Keratinocyte (primary cell): ENCODE data around the gene OR7A10. TPM values are rescaled to one million over a fixed set of nuclear protein-coding genes. Genes with fewer than 3 reads are reported as not detected.

Experiments
- DNase-seq: peaks from one replicate; pipeline ENCODE4 v3.0.0-alpha.2; 2011; ENCODE audit warnings: low read depth, missing footprints, low spot score
- FAIRE-seq: peaks from 2 replicates; lab custom pipeline; 2011; peaks lifted over from hg19 to GRCh38; lab: Jason Lieb, UNC
- H2AFZ ChIP-seq: 2 replicates; pipeline ENCODE4 v1.6.0; 2012; ENCODE audit warnings: low read length, control low read depth, inconsistent platforms; ENCODE audit not compliant: control insufficient read depth
- H3K27ac ChIP-seq: 2 replicates; pipeline ENCODE4 v1.5.1; 2011; ENCODE audit warnings: low read length; ENCODE audit not compliant: control insufficient read depth, insufficient read depth
- H3K27me3 ChIP-seq: 3 replicates; pipeline ENCODE4 v1.6.0; 2011; ENCODE audit warnings: low read length; ENCODE audit not compliant: control insufficient read depth, insufficient read depth; ENCODE audit errors: extremely low read depth
- H3K36me3 ChIP-seq, 2 experiments: 2 replicates in 1 of 2; 3 replicates in 1 of 2; pipeline ENCODE4 v1.5.1; 2011; ENCODE audit warnings: low read length in 2 of 2, mild to moderate bottlenecking in 1 of 2; ENCODE audit not compliant: control insufficient read depth in 2 of 2, insufficient read depth in 2 of 2; ENCODE audit errors: extremely low read depth in 1 of 2
- H3K4me1 ChIP-seq: 3 replicates; pipeline ENCODE4 v1.5.1; 2011; ENCODE audit warnings: low read length; ENCODE audit not compliant: control insufficient read depth, insufficient read depth; ENCODE audit errors: extremely low read depth
- H3K4me2 ChIP-seq: 3 replicates; pipeline ENCODE4 v1.6.0; 2011; ENCODE audit warnings: low read depth, low read length; ENCODE audit not compliant: control insufficient read depth, insufficient read depth; ENCODE audit errors: extremely low read depth
- H3K4me3 ChIP-seq, 3 experiments: fragments of 200-600 bp in 1 of 3; sonication (generic) in 1 of 3; 2 replicates in 2 of 3; 3 replicates in 1 of 3; pipeline ENCODE4 v1.5.1; 2011 to 2016; ENCODE audit warnings: low read length in 3 of 3, mild to moderate bottlenecking in 3 of 3, control low read depth in 2 of 3, inconsistent platforms in 1 of 3, low read depth in 1 of 3, mixed read lengths in 1 of 3, mixed run types in 1 of 3, moderate library complexity in 1 of 3; ENCODE audit not compliant: control insufficient read depth in 2 of 3, insufficient read depth in 2 of 3; ENCODE audit errors: extremely low read depth in 1 of 3
- H3K79me2 ChIP-seq: 2 replicates; pipeline ENCODE4 v1.6.0; 2012; ENCODE audit warnings: low read length; ENCODE audit not compliant: control insufficient read depth, insufficient read depth
- H3K9ac ChIP-seq: 3 replicates; pipeline ENCODE4 v1.6.0; 2011; ENCODE audit warnings: low read length; ENCODE audit not compliant: control insufficient read depth, insufficient read depth; ENCODE audit errors: extremely low read depth
- H3K9me1 ChIP-seq: 3 replicates; pipeline ENCODE4 v1.6.0; 2011; ENCODE audit warnings: low read length; ENCODE audit not compliant: control insufficient read depth, insufficient read depth; ENCODE audit errors: extremely low read depth
- H3K9me3 ChIP-seq: 2 replicates; pipeline ENCODE4 v1.5.1; 2012; ENCODE audit warnings: low read depth, low read length; ENCODE audit not compliant: control insufficient read depth
- H4K20me1 ChIP-seq: 3 replicates; pipeline ENCODE4 v1.6.0; 2011; ENCODE audit warnings: low read length; ENCODE audit not compliant: control insufficient read depth, insufficient read depth; ENCODE audit errors: extremely low read depth
- CTCF ChIP-seq, 3 experiments: IDR thresholded peaks in 1 of 3; conservative IDR thresholded peaks in 1 of 3; optimal IDR thresholded peaks in 1 of 3; 2 replicates in 2 of 3; 3 replicates in 1 of 3; pipeline versions ENCODE3 to v1.5.1; 2011; ENCODE audit warnings: low read length in 3 of 3, mild to moderate bottlenecking in 3 of 3, moderate library complexity in 2 of 3, control low read depth in 1 of 3, inconsistent platforms in 1 of 3; ENCODE audit not compliant: insufficient read depth in 2 of 3; ENCODE audit errors: extremely low read depth in 1 of 3
- EZH2 ChIP-seq: IDR thresholded peaks from one replicate; pipeline ENCODE4 v1.6.1; 2012; ENCODE audit warnings: inconsistent platforms, mild to moderate bottlenecking, low read length, moderate library complexity
- dilution Hi-C: fragments of 300-500 bp; cut with MboI; formaldehyde crosslinking; loops from one replicate; pipeline ENCODE4 v1.7.0; 2020; ENCODE audit warnings: low sequenced_read_pairs; ENCODE audit not compliant: extremely low pct_ligation_motif_present
- polyA plus RNA-seq, 5 experiments: library from polyadenylated mRNA; depleted of rRNA in 3 of 5; stranded (reverse) in 3 of 5; stranded (forward) in 1 of 5; unstranded in 1 of 5; fragments of >200 nt; gene quantifications; 1 replicate in 1 of 5; 2 replicates in 3 of 5; 3 replicates in 1 of 5; pipeline versions ENCODE4 v1.2.1 to v1.2.3, GENCODE V29; 2011 to 2012; ENCODE audit warnings: missing spikeins in 2 of 5, low read depth in 1 of 5, low replicate concordance in 1 of 5

The OR7A10 gene
- polyA plus RNA-seq, 1 donor (not counting 4 experiments of a cell fraction or from before 2014, with no cell fraction given), result not detected

GRCh38 chr19:14843578-14843977, 5.1 kb downstream of the OR7A10 start:
- Histone ChIP-seq H3K4me2 (no peak overlapping the region), H3K9me3 (no peaks in the 10 kb centered on the region), H2AFZ (no peak overlapping the region), H3K36me3 (no peaks in the 10 kb centered on the region), H3K4me1 (no peaks in the 10 kb centered on the region), H3K4me3 (no peak overlapping the region), H3K27me3 (no peaks in the 10 kb centered on the region), H3K9ac (no peak overlapping the region), H3K79me2 (no peaks in the 10 kb centered on the region), H3K27ac (no peak overlapping the region), H4K20me1 (no peaks in the 10 kb centered on the region), H3K9me1 (no peaks in the 10 kb centered on the region)
- TF ChIP-seq CTCF (optimal IDR thresholded peaks at IDR 0.05 in 1 of 3, IDR thresholded peaks at IDR 0.05 in 1 of 3, conservative IDR thresholded peaks at IDR 0.05 in 1 of 3; ENCODE audit: extremely low read depth in 1 of 3, insufficient read depth in 2 of 3, low read length in 3 of 3) (no peak), EZH2 (no peak)
- dilution Hi-C loops, result no loop called here
- DNase-seq (no peak), FAIRE-seq (no peak)

- Histone ChIP-seq H3K4me2 (no peak overlapping the region), H3K9me3 (no peaks in the 10 kb centered on the region), H3K79me2 (no peaks in the 10 kb centered on the region), H3K27ac (no peak overlapping the region), H3K36me3 (no peaks in the 10 kb centered on the region), H3K4me3 (no peak overlapping the region), H4K20me1 (no peaks in the 10 kb centered on the region), H2AFZ (no peak overlapping the region), H3K9ac (no peak overlapping the region), H3K27me3 (no peaks in the 10 kb centered on the region), H3K9me1 (no peaks in the 10 kb centered on the region), H3K4me1 (no peaks in the 10 kb centered on the region)
- dilution Hi-C loops, result no loop called here
- TF ChIP-seq CTCF (optimal IDR thresholded peaks at IDR 0.05 in 1 of 3, IDR thresholded peaks at IDR 0.05 in 1 of 3, conservative IDR thresholded peaks at IDR 0.05 in 1 of 3; ENCODE audit: extremely low read depth in 1 of 3, insufficient read depth in 2 of 3, low read length in 3 of 3), result no peak
- TF ChIP-seq EZH2, result no peak
- DNase-seq, result no peak
- no peak for FAIRE-seq
Observed at GRCh38 chr19:14843169-14843568, 5.6 kb downstream of the OR7A10 start.
